Upper lobe of right lung (tissue), 1 donor: ENCODE measurements around the gene TWIST2. TPM values are rescaled to one million over a fixed set of nuclear protein-coding genes. Genes with fewer than 3 reads are reported as not detected.
A peak's percentile ranks its signal among the peaks of the same experiment; 100 is the strongest.

Experiments
- ATAC-seq: fragments of 200-7000 bp; cut with Tn5 transposase; one replicate; pipeline ENCODE4 v1.9.1; 2020; ENCODE audit warnings: mild to moderate bottlenecking, moderate library complexity
- DNase-seq: peaks from one replicate; pipeline ENCODE4 v3.0.0-alpha.2; 2020
- H3K27ac ChIP-seq: fragments of 200-600 bp; one replicate; pipeline ENCODE4 v1.8.0; 2022
- H3K27me3 ChIP-seq: fragments of 200-600 bp; one replicate; pipeline ENCODE4 v1.8.0; 2022; ENCODE audit warnings: mild to moderate bottlenecking
- H3K36me3 ChIP-seq: fragments of 200-600 bp; one replicate; pipeline ENCODE4 v1.8.0; 2022
- H3K4me1 ChIP-seq: fragments of 200-600 bp; one replicate; pipeline ENCODE4 v1.8.0; 2022
- H3K4me3 ChIP-seq: fragments of 200-600 bp; one replicate; pipeline ENCODE4 v1.8.0; 2022; ENCODE audit warnings: mild to moderate bottlenecking
- H3K9me3 ChIP-seq: fragments of 200-600 bp; one replicate; pipeline ENCODE4 v1.8.0; 2022
- CTCF ChIP-seq: fragments of 200-600 bp; IDR thresholded peaks from one replicate; pipeline ENCODE4 v1.8.0; 2022; ENCODE audit warnings: antibody characterized with exemption
- intact Hi-C: fragments of 100-400 bp; cut with DNase I; formaldehyde crosslinking; loops from one replicate; pipeline ENCODE4 v1.11.0; 2022
- total RNA-seq: library from RNA; stranded (reverse); fragmentation: NEBNext Ultra II Directional; extraction: Animal tissue kit (Norgen Biotek cat#: 25700); gene quantifications from one replicate; pipeline ENCODE4 v1.2.1, GENCODE V29; 2021
- donor health status: DM: no; HTN: yes; CAD: no; lungs with severe emphysema.

The TWIST2 gene
- total RNA-seq, 1 donor from 2014 or later, result 12.2 TPM

- no peak for ATAC-seq
- Histone ChIP-seq H3K27me3 (no peaks in the 10 kb centered on the region), H3K27ac (no peak overlapping the region), H3K9me3 (no peaks in the 10 kb centered on the region), H3K4me3 (no peak overlapping the region), H3K4me1 (peaks cover 4% of the 10 kb centered on the region), H3K36me3 (no peaks in the 10 kb centered on the region)
- peak; percentile 4 for DNase-seq
- intact Hi-C loops, result no loop called here
- no peak for TF ChIP-seq CTCF
These were observed 59.9 kb downstream of the TWIST2 start for GRCh38 chr2:238907717-238908173.

DNA sequence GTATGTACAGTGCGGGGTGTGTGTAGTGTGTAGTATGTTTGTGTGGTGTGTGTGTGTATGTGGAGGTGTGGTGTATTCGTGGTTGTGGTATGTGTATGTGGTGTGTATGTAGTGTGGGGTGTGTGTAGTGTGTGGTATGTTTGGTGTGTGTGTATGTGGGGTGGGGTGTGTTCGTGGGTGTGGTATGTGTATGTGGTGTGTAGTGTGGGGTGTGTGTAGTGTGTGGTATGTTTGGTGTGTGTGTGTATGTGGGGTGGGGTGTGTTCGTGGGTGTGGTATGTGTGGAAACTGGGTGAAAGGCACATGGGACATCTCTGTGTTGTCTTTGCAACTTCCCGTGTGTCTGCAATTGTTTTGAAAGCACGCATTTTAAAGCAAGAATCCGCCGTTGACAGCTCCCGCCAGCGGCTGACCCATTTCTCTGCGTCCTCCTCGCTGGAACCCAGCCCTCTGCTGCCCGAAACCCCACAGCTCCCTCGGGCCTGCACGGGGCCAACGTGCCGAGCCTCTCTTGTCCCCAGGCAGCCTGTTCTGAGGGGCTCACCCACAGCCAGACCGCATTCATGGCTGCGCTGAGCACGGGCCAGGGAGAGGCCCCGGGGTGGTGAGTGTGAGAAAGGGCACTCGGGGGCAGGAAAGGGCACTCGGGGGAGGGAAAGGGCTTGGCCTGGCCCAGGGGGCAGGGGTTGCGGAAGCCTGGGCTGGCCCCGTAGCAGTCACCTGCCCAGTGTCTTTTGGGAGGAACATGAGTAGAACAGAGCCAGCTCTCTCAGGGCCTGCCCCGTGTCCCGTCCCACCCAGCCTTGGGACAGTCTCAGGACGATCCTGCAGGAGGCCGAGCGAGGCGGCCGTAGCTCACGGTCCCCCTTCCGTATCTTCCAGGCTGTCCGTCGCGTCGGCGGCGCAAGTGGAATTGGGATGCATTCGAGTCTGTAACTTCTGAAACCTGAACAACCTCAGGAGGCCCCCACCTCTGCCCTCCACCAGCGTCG is 61.4 kb downstream of the TWIST2 start:
- peak; percentile 57 for ATAC-seq
- intact Hi-C loops, result no loop called here
- DNase-seq, result peak; percentile 64
- peaks cover 4% of the 10 kb centered on the region for H3K4me1 ChIP-seq
- H3K27ac ChIP-seq, result no peak overlapping the region
- no peaks in the 10 kb centered on the region for H3K27me3 ChIP-seq
- H3K9me3 ChIP-seq, result no peaks in the 10 kb centered on the region
- TF ChIP-seq CTCF, result no peak
- no peaks in the 10 kb centered on the region for H3K36me3 ChIP-seq
- no peak overlapping the region for H3K4me3 ChIP-seq

GRCh38 chr2:238910751-238911351 is 63.0 kb downstream of the TWIST2 start:
- DNase-seq (peak; percentile 44), ATAC-seq (no peak)
- H3K4me3 ChIP-seq, result no peak overlapping the region
- H3K36me3 ChIP-seq, result no peaks in the 10 kb centered on the region
- intact Hi-C loops, result no loop called here
- no peaks in the 10 kb centered on the region for H3K27me3 ChIP-seq
- TF ChIP-seq CTCF, result no peak
- no peaks in the 10 kb centered on the region for H3K9me3 ChIP-seq
- H3K4me1 ChIP-seq, result peaks cover 4% of the 10 kb centered on the region
- H3K27ac ChIP-seq, result no peak overlapping the region

- Histone ChIP-seq H3K9me3 (no peaks in the 10 kb centered on the region), H3K27ac (no peak overlapping the region), H3K4me1 (peaks cover 4% of the 10 kb centered on the region), H3K4me3 (no peak overlapping the region), H3K27me3 (no peaks in the 10 kb centered on the region), H3K36me3 (no peaks in the 10 kb centered on the region)
- DNase-seq (peak; percentile 18), ATAC-seq (no peak)
- TF ChIP-seq CTCF, result no peak
- intact Hi-C loops, result no loop called here
These were observed 63.7 kb downstream of the TWIST2 start for GRCh38 chr2:238911376-238912227.

- Histone ChIP-seq H3K4me3 (no peak overlapping the region), H3K27ac (no peak overlapping the region), H3K4me1 (peaks cover 4% of the 10 kb centered on the region), H3K27me3 (no peaks in the 10 kb centered on the region), H3K36me3 (no peaks in the 10 kb centered on the region), H3K9me3 (no peaks in the 10 kb centered on the region)
- intact Hi-C loops, result no loop called here
- DNase-seq (peak; percentile 58), ATAC-seq (no peak)
- no peak for TF ChIP-seq CTCF
These were observed 64.5 kb downstream of the TWIST2 start for GRCh38 chr2:238912228-238912915.
